DMS 273 (cell line): Measurements from ENCODE around the gene TNNI3.

Experiments used
- DNase-seq: peaks from one replicate; lab custom pipeline; 2025; ENCODE audit not compliant: unreplicated experiment; lab: John Stamatoyannopoulos, UW

The TNNI3 gene

DNA sequence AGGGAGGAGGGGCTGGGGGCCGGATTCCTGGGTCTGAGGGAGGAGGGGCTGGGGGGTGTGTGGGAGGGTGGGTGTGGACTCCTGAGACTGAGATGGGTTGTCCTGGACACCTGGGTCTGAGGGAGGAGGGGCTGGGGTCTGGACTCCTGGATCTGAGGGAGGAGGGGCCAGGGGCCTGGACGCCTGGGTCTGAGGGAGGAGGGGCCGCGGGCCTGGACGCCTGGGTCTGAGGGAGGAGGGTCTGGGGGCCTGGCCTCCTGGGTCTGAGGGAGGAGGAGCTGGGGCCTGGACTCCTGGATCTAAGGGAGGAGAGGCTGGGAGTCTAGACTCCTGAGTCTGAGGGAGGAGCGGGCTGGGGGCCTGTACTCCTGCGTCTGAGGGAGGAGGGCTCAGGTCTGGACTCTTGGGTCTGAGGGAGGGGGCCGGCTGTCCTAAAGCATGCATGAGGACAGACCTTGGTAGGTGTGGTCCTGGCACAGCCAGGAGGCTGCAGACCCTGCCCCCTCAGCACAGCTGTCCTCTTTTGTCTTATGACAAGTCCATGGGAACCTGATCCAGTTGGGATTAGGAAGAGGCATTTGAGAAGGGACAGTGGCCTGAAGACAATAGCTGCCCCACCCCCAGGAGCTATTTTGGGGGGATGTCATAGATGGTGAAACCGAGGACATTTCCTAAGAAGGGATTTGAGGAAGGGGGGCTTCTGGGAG, 9.8 kb downstream of the TNNI3 start:
- peak; percentile 52 for DNase-seq

DNA sequence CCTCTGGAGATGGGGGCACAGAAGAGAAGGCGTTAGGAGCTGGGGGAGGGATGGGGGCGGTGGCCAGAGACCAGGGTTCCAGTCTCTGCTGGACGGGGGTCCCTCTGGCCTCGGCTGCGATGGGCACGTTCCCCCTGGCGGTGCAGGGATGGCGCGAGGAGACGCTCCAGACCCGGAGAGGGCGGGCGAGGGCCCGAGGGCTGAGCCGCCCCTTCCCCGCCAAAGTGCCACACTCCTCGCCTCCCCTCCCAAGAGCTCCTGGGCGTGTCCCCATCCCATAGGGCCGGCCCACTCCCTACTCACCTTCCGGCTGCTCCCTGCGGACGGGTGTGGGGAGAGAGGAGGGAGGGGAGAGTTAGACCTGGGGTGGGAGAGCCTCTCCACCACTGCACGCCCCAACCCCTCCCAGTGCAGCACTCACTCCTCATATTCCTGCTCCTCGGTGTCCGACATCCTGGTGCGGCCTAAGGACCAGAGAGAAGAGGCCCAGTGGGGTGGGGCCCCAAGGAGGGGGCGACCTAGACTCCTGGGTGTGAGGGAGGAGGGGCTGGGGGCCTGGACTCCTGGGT, 10.7 kb downstream of the TNNI3 start:
- peak; percentile 61 for DNase-seq

DNA sequence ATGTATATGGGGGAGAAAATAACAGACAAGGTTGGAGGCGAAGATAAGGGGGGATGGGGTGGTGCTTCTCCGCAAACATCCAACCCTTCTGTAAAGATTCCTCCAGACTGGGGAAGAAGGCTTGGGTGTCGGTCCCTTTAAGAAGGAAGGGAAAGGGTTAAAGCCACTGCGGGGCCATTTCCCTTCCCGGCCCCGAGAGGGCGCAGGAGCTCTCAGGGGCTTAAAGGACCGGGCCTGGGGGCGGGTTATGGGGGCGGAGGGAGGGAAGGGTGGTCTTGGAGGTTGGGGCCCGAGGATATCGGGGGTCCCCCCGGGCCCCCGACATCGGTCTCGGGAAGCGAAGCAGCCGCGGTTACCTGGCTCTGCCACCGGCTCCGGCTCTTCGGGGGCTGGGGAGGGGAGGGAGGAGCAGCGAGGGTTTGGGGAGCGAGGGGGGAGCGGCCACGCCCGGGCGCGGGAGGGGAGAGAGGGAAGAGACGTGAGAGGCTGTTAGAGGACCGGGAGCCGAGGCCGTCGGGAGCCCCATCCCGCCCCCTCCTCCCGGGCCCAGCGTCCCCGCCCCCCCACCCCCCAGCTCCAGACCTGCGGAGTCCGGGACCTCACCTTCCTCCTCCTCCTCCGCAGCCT, 11.3 kb downstream of the TNNI3 start:
- peak; percentile 66 for DNase-seq

DNA sequence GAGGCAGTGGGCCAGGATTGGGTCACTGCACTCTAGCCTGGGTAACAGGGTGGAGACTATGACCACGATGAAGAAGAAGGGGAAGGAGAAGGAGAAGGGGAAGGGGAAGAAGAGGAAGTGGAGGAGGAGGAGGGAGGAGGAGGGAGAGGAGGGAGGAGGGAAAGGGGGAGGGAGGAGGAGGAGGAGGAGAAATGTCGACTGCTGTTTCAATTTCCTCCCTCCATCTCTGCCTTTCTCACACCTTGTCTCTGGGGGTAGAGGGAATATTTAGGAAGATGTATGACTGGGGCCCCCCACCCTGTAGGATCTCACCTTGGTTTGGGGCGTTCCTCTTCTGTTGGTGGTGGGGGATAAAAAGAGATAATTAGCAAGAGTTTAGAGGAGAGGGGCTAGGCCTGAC, 12.3 kb downstream of the TNNI3 start:
- DNase-seq = no peak

DNA sequence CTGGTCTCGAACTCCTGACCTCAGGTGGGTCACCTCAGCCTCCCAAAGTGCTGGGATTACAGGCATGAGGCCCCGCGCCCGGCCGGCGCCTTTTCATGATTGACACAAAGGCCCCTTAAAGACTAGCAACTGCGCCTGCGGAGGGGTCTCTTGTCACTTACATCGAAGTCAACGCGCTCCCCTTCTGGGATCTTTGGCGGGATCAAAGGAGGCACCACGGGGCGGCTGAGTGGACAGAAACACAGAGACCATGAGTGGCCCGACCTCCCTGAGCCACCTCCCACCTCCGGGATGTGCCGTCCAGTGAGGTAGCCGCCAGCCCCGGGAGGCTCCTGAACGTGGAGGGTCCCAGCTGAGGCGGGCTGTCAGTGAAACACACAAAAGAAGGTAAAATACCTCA, 15.8 kb downstream of the TNNI3 start:
- no peak for DNase-seq

DNA sequence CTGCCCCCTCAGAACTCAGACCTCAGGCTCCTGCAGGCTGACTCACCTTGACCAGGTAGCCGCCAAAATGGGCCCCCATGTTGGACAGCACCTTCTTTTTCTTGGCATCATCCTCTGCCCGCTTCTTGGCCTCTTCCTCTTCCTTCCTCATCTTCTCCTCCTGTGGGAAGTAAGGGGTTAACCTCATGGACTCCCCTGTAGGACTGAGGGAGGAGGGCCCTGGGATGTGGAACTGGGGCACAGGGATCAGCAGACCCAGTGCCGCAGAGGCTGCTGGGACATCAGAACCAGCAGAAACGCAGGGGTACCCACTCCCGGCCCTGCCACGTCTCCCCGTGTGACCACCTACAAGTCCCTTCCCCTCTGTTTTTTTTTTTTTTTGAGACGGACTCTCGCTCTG, 19.6 kb downstream of the TNNI3 start:
- no peak for DNase-seq

DNA sequence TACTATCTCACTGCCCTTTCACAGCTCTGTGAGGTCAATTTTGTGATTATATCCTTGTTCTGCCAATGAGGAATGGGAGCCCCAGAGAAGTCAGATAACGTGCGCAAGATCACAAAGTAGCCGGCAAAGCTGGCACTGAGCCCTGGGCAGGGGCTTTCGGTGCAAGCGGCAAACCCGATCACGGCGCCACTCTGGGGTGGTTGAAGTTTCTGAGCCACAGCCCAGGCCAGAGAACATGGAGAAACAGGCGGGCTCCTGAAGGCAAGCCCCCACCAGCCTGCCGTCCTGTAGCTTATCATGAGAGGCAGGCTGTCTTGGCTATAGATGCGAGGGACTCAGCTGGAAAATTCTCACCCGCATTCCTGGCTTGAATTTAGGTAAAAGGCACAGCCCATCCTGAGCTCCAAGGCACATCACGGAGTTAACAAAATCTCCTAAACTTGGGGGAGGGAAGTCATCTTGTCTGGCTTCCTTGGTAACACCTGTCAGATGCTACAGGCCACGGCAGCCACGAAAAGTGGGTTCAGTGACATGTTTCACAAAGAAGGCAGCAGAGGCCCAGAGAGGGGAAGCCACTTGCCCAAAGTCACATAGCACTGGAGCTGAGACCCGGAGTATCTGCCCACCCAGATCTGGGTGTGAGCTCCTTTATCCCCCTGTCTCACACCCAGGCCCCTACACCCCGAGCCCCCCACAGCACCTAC, 21.0 kb downstream of the TNNI3 start:
- DNase-seq = no peak

DNA sequence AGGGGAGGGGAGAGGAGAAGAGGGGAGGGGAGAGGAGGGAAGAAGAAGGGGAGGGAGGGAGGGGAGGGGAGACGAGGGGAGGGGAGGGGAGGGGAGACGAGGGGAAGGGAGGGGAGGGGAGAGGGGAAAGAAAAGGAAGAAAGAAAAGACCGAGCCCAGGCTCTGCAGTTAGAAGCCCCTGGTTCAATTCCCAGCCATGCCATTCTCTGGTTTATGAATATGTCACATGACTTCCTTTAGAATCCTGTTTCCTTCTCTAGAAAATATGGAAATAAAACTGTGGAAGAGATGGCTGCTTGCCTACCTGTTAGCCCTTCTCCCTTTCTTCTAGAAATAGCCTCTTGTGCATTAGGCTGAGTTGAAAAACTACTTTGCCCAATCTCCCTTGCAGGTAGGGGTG, 22.8 kb downstream of the TNNI3 start:
- no peak for DNase-seq

DNA sequence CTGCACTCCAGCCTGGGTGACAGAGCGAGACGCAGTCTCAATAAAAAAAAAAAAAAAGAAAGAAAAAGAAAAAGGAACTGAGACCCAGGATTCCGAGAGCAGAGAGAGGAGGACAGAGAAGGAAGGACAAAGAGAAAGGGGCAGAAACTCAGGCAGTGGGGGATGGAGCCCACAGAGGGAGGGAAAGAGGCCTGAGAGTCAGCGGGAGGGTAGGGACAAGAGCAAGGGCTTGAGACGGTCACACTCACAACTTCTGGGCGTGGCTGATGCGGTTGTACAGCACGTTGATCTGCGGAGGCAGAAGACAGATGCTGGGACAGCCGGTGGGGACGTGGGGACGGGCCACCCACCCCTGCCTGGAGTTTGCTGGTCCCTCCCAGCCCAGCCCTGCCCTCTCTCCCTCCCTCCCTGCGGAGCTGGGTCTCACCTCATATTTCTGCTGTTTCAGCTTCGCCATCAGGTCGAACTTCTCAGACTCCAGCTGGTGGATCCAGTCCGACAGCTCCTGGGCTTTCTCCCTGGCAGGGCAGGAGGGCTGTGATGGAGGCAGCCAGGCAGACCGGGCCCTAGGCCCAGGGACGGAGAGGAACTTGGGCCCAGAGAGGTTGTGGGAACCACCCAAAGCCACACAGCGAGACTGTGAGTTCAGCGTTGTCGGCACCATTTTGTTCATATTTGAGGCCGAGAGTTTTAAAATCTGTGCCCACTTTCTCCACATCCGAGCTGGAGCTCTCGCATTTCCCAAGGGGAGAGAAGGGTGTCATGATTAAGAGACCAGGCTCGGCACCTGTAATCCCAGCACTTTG, 23.7 kb downstream of the TNNI3 start:
- DNase-seq = peak; percentile 57

DNA sequence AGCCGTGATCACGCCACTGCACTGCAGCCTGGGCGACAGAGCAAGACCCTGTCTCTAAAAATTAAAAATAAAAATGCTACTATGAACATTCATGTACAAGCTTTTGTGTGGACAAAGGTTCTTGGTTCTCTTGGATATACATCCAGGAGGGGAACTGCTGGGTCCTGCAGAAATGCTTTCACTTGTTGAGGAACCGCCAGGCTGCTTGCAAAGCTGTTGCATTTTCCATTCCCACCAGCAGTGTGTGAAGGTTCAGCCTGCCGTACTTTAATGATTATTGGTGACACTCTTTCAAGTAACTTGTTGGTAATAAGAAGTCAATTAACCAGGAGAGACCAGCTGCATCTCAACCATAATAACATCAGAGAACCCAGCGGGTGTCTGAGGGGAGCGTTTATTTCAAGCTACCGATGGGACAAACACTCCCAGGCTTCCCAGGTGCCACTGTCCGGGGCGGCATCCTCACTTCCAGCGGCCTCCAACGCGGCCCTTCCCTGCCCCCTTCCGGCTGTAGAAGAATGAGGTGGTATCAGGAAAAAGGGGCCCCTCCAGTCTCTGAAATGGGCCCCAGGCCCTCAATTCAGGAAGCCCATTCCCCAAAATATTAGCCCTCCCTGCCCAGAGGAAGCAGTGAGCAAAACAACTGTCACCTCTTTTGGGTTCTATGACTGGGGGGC, 24.9 kb downstream of the TNNI3 start:
- DNase-seq = peak; percentile 60

DNA sequence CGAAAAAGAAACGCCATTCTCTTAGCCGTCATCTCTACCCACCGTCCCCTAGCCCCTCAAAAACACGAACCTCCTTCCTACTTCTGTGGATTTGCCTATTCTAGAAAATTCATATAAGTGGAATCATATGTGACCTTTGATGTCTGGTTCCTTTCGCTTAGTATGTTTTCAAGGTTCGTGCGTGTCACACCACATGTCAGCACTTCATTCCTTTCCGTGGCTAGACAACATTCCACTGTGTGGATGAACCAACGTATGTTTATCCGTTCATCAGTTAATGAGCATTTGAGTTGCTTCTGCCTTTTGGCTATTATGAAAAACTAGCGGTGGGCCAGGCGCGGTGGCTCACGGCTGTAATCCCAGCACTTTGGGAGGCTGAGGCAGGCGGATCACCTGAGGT, 26.1 kb downstream of the TNNI3 start:
- no peak for DNase-seq

DNA sequence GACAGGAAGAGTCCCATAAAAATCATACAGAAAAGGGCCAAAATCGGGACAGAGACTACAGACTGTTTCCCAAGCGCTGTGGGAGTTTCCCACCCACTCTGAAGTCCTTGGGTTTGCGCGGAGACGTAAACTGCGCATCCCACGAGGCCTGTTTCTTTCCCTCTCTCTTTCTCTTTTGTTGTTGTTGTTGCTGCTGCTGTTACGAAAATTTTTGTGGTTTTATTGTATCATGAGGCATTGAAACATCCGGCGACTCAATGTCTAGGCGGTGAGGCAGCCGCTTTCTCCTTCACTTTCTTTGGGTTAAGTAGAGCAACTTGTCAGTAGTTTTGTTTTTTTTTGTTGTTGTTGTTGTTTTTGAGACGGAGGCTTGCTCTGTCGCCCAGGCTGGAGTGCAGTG, 38.5 kb downstream of the TNNI3 start:
- DNase-seq = no peak

DNA sequence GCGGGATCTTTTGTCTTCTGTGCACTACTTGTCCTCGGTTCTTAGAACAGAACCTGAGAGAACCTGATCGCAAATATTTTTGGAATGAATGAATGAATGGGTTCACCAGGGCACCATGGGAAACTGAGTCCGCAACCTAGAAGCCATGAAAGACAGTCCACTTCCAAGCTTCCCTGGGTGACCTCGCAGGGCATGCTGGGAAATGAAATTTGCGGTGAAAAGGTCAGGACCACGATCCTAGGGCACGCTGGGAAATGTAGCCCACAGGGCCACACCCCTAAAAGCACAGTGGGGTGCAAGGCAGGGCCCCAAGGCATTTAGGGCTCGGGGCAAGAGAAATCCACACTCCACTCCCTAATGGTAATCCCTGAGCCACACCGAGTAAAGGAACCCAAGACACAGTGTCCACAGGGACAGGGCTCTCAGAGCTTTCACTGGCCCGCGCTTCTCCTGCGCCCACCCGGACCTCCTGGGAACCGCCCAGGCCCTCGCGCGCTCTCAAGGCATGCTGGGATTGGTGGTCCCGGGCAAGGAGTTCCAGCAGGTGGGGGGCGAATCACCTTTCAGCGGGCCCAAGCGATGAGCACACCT, 39.0 kb downstream of the TNNI3 start:
- DNase-seq = no peak

DNA sequence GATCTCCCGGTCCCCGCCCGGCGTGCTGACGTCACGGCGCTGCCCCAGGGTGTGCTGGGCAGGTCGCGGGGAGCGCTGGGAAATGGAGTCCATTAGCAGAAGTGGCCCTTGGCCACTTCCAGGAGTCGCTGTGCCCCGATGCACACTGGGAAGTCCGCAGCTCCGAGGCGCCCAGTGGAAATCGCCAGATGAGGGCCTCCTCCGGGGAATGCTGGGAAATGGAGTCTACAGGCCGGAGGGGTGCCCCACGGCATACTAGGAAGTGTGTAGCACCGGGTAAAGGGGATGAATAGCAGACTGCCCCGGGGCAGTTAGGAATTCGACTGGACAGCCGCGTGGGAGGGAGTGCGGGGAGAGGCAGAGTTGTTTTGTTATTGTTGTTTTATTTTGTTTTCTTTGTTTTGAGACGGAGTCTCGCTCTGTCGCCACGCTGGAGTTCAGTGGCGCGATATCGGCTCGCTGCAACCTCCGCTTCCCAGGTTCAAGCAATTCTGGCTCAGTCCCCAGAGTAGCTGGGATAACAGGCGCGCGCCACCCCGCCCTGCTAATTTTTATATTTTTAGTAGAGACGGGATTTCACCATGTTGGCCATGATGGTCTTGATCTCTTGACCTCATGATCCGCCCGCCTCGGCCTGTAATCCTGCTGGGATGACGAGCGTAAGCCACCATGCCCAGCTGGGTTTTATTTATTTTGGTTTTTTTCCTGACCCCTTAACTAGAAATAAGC, 39.7 kb downstream of the TNNI3 start:
- DNase-seq = peak; percentile 99

DNA sequence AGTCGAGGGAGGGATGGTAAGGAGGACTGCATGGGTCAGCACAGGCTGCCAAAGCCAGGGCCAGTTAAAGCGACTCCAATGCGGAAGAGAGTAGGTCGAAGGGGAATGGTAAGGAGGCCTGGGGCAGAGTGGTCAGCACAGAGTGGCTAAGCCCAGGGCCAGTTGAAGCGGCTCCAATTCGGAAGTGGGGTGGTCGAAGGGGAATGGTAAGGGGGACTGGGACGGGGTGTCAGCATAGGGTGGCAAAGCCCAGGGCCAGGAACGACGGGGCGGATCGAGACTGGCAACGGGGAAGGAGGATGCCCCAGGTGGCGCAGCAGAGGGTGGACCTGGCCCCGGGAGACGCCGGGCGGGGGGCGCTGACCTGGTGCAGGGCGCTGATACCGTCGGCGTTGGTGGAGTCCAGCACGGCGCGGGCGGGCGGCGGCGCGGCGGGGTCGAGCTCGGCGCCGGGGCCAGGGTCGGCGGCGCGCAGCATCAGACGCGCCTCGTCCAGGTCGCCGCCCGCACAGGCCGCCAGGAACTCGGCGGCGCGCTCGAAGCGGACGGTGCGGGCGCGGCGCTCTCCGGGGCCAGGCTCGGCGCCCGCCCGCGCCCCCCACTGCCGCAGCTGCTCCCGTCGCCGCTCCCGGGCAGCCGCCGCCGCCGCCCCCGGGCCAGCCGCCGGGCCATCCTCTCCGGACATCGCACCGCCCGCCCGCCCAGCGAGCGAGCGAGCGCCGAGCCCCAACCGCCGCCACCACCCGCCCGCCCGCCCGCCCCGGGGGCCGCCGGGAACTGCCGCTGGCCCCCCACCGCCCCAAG, 40.5 kb downstream of the TNNI3 start, which contains the start of gene PPP1R12C:
Gene PPP1R12C, minus strand, starts transcription at position 779 of the 804 bp plus-strand sequence. Its CDS starts 94 bp downstream, at position 685.
- DNase-seq = peak; percentile 74

DNA sequence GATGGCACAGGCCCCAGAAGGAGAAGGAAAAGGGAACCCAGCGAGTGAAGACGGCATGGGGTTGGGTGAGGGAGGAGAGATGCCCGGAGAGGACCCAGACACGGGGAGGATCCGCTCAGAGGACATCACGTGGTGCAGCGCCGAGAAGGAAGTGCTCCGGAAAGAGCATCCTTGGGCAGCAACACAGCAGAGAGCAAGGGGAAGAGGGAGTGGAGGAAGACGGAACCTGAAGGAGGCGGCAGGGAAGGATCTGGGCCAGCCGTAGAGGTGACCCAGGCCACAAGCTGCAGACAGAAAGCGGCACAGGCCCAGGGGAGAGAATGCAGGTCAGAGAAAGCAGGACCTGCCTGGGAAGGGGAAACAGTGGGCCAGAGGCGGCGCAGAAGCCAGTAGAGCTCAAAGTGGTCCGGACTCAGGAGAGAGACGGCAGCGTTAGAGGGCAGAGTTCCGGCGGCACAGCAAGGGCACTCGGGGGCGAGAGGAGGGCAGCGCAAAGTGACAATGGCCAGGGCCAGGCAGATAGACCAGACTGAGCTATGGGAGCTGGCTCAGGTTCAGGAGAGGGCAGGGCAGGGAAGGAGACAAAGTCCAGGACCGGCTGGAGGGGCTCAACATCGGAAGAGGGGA, 41.2 kb downstream of the TNNI3 start:
- peak; percentile 66 for DNase-seq

DNA sequence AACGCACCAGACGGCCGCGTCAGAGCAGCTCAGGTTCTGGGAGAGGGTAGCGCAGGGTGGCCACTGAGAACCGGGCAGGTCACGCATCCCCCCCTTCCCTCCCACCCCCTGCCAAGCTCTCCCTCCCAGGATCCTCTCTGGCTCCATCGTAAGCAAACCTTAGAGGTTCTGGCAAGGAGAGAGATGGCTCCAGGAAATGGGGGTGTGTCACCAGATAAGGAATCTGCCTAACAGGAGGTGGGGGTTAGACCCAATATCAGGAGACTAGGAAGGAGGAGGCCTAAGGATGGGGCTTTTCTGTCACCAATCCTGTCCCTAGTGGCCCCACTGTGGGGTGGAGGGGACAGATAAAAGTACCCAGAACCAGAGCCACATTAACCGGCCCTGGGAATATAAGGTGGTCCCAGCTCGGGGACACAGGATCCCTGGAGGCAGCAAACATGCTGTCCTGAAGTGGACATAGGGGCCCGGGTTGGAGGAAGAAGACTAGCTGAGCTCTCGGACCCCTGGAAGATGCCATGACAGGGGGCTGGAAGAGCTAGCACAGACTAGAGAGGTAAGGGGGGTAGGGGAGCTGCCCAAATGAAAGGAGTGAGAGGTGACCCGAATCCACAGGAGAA, 42.0 kb downstream of the TNNI3 start:
- DNase-seq = no peak
